GM23248 (cell line): ENCODE data around the gene STIP1. TPM values are rescaled to one million over a fixed set of nuclear protein-coding genes. Genes with fewer than 3 reads are reported as not detected.
"Not testable (repeated sequence)": the region's sequence is repeated elsewhere in the genome, so short reads cannot be mapped to it uniquely, and the experiment has no call there.

Experiments
- DNase-seq: peaks from one replicate; pipeline ENCODE4 v3.0.0-alpha.2; 2015
- H2AFZ ChIP-seq: fragments of 200-600 bp; sonication (generic); 2 replicates; pipeline ENCODE4 v1.6.1; 2016; ENCODE audit warnings: antibody characterized with exemption
- H3F3A ChIP-seq: fragments of 200-600 bp; sonication (generic); 2 replicates; pipeline ENCODE4 v1.6.1; 2016; ENCODE audit warnings: mild to moderate bottlenecking, antibody characterized with exemption, mixed run types; ENCODE audit not compliant: insufficient read depth
- H3K27ac ChIP-seq: fragments of 200-600 bp; sonication (generic); 2 replicates; pipeline ENCODE4 v1.5.1; 2016; ENCODE audit warnings: mild to moderate bottlenecking
- H3K27me3 ChIP-seq: fragments of 200-600 bp; sonication (generic); replicated peaks from 2 replicates; pipeline ENCODE4 v1.6.1; 2016; ENCODE audit warnings: mild to moderate bottlenecking; ENCODE audit not compliant: insufficient read depth
- H3K36me3 ChIP-seq: fragments of 200-600 bp; sonication (generic); 2 replicates; pipeline ENCODE4 v1.6.1; 2016; ENCODE audit warnings: low read depth, mild to moderate bottlenecking
- H3K4me1 ChIP-seq: fragments of 200-600 bp; sonication (generic); 2 replicates; pipeline ENCODE4 v1.6.1; 2016; ENCODE audit warnings: mild to moderate bottlenecking; ENCODE audit not compliant: insufficient read depth
- H3K4me2 ChIP-seq: fragments of 200-600 bp; sonication (generic); one replicate; pipeline ENCODE4 v1.6.1; 2016; ENCODE audit warnings: mild to moderate bottlenecking; ENCODE audit not compliant: unreplicated experiment
- H3K4me3 ChIP-seq: fragments of 200-600 bp; sonication (generic); 2 replicates; pipeline ENCODE4 v1.5.1; 2016; ENCODE audit warnings: mild to moderate bottlenecking
- H3K79me2 ChIP-seq: fragments of 200-600 bp; sonication (generic); 2 replicates; pipeline ENCODE4 v1.6.1; 2016; ENCODE audit warnings: mild to moderate bottlenecking; ENCODE audit not compliant: insufficient read depth
- H3K9ac ChIP-seq: fragments of 200-600 bp; sonication (generic); 2 replicates; pipeline ENCODE4 v1.6.1; 2016; ENCODE audit warnings: mild to moderate bottlenecking
- H3K9me2 ChIP-seq: fragments of 200-600 bp; sonication (generic); 2 replicates; pipeline ENCODE4 v1.6.1; 2016; ENCODE audit warnings: mixed run types, mild to moderate bottlenecking, moderate library complexity; ENCODE audit not compliant: insufficient read depth
- H3K9me3 ChIP-seq: fragments of 200-600 bp; sonication (generic); one replicate; pipeline ENCODE4 v1.6.1; 2017; ENCODE audit warnings: low read depth
- H4K20me1 ChIP-seq: fragments of 200-600 bp; sonication (generic); 2 replicates; pipeline ENCODE4 v1.6.0; 2016; ENCODE audit not compliant: insufficient read depth
- EZH2 ChIP-seq: fragments of 200-600 bp; sonication (generic); IDR thresholded peaks from 2 replicates; pipeline ENCODE4 v1.6.1; 2018; ENCODE audit warnings: antibody characterized with exemption, mild to moderate bottlenecking; ENCODE audit not compliant: insufficient read depth, poor library complexity, severe bottlenecking
- EZH2phosphoT487 ChIP-seq: fragments of 200-600 bp; sonication (generic); IDR thresholded peaks from 2 replicates; pipeline ENCODE4 v1.6.1; 2018; ENCODE audit warnings: antibody characterized with exemption, moderate library complexity, mild to moderate bottlenecking, low read depth; ENCODE audit not compliant: insufficient read depth
- WGBS, 2 experiments: methylation state at CpG; one replicate each; pipeline ENCODE4 v1.1.6; 2015 to 2017; ENCODE audit warnings: low lambda C conversion rate in 2 of 2, low coverage in 1 of 2; ENCODE audit errors: missing lambda C conversion rate in 2 of 2; 5-methylcytosine and 5-hydroxymethylcytosine counted together
- in situ Hi-C: fragments of 300-500 bp; cut with MboI; formaldehyde crosslinking; loops from 2 replicates; pipeline ENCODE4 v1.15.0; 2020
- polyA plus RNA-seq: library from polyadenylated mRNA; unstranded; fragments of >200 nt; fragmentation: Nextera tagmentation; extraction: Ambion mirVana; gene quantifications from 2 replicates; pipeline ENCODE4 v1.2.1, GENCODE V29; 2016
- total RNA-seq: library from RNA; depleted of rRNA; stranded (reverse); fragments of >200 nt; shearing (Covaris generic); gene quantifications from 2 replicates; pipeline ENCODE4 v1.2.3, GENCODE V29; 2014

STIP1 gene
- total and polyA plus RNA-seq, 2 experiments from 2014 or later = 115 to 128 TPM

DNA sequence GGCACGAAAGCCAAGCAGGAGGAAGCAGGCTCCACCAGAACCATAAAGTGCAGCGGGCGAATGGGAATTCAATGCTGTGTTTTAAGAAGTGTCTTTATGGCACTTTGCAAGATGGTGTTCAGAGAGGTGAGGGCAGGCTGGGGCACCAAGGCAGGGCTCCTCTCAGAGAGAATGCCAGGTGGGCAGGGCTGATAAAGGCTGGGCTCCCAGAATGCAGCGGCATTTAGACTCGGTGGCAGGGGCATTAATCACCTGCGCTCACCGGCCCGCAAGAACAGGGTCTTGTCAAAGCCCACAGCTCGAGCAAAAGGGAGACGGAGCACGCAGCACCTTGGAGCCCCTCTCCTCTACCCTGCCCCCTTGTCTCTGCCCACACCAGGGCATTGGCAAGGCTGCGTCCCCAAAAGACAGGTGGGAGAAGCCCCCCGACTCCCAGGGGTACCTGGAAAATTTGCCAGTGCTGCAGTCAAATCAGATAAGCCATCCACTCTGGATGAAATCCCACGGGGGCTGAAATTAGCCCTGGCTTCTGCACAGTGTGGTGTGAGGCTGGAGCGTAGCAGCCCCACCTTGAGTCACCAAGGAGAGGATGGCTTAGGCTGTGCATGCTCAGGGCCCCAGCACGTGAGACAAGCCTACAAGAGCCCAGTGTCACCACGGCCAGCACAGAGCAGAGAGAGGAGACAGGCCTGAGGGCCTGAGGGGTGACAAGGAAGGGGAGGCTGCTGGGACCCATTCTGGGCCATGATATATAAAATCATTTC lies 28.2 kb upstream of the STIP1 start:
- DNase-seq = no peak
- Histone ChIP-seq H3K9ac (no peak overlapping the region), H3K4me3 (no peak overlapping the region), H4K20me1 (no peaks in the 10 kb centered on the region), H3K4me1 (no peaks in the 10 kb centered on the region), H3K9me3 (no peaks in the 10 kb centered on the region), H3K27ac (no peak overlapping the region), H3K9me2 (no peaks in the 10 kb centered on the region), H3F3A (no peaks in the 10 kb centered on the region), H3K79me2 (no peaks in the 10 kb centered on the region), H3K36me3 (no peaks in the 10 kb centered on the region), H3K27me3 (no peaks in the 10 kb centered on the region), H2AFZ (no peak overlapping the region), H3K4me2 (no peak overlapping the region)
- TF ChIP-seq EZH2 (no peak), EZH2phosphoT487 (no peak)
- in situ Hi-C loops = no loop called here
- WGBS, 2 experiments = 91 to 93% methylated on average over 17 of the region's 17 CpGs

DNA sequence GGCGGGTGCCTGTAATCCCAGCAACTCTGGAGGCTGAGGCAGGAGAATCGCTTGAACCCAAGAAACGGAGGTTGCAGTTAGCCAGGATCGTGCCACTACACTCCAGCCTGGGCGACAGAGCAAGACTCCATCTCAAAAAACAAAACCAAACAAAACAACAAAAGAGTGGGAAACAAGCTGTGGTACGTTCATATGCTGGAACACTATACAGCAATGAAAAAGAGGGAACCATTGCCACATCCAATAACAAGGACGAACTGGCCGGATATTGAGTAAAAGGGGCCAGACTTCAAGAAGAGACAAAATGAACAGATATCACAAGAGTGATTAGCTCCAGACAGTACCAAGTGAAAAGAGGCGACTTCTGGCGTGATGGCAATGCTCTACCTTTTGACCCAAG lies 24.9 kb upstream of the STIP1 start:
- no peaks in the 10 kb centered on the region for H3K9me2 ChIP-seq
- no peak overlapping the region for H3K4me3 ChIP-seq
- H3K27ac ChIP-seq = no peak overlapping the region
- H3K9me3 ChIP-seq = no peaks in the 10 kb centered on the region
- no peak overlapping the region for H3K4me2 ChIP-seq
- H3K36me3 ChIP-seq = no peaks in the 10 kb centered on the region
- no peak for DNase-seq
- H3K27me3 ChIP-seq = no peaks in the 10 kb centered on the region
- 97% methylated on average over 10 of the region's 10 CpGs for WGBS, 2 experiments
- H3F3A ChIP-seq = no peaks in the 10 kb centered on the region
- H3K9ac ChIP-seq = no peak overlapping the region
- H3K79me2 ChIP-seq = no peaks in the 10 kb centered on the region
- peaks cover 3% of the 10 kb centered on the region; the same call in 1 of the 2 replicates for H3K4me1 ChIP-seq
- in situ Hi-C loops = no loop called here
- H2AFZ ChIP-seq = no peak overlapping the region
- TF ChIP-seq EZH2 = no peak
- TF ChIP-seq EZH2phosphoT487 = no peak
- no peaks in the 10 kb centered on the region for H4K20me1 ChIP-seq

DNA sequence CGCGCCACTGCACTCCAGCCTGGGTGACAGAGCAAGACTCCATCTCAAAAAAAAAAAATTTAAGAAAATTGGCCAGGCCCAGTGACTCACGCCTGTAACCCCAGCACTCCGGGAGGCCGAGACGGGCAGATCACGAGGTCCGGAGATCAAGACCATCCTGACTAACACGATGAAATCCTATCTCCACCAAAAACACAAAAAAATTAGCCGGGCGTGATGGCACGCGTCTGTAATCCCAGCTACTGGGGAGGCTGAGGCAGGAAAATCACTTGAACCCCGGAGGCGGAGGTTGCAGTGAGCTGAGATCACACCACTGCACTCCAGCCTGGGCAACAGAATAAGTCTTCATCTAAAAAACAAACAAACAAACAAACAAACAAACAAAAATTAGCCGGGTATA lies 23.2 kb upstream of the STIP1 start:
- H3K4me1 ChIP-seq, H3K36me3 ChIP-seq, H2AFZ ChIP-seq, H4K20me1 ChIP-seq, H3K79me2 ChIP-seq, H3K27ac ChIP-seq, H3K9me3 ChIP-seq, DNase-seq, H3F3A ChIP-seq, in situ Hi-C loops, H3K9ac ChIP-seq, H3K27me3 ChIP-seq, H3K9me2 ChIP-seq, H3K4me3 ChIP-seq, H3K4me2 ChIP-seq: not testable (repeated sequence)
- 95 to 96% methylated on average over 16 of the region's 16 CpGs for WGBS, 2 experiments

DNA sequence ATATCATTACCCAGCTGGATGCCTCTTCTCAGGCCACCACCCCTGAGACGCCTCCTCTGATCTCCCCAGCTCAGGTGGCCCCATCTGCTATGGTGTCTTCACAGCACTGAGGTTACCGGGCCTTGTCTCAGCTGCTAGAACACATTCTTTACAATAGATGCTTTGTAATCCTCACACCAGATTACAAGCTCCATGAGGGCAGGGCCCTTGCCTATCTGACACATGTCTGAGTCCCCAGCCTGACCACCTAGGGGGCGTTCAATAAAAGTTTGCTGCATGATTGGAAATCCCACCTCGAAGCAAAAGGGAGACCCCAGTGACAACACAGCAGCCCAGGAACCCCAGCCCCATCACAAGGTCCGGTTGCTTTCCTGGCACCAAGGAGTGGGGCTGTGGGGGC lies 22.0 kb upstream of the STIP1 start:
- 90 to 93% methylated on average over 5 of the region's 5 CpGs for WGBS, 2 experiments

More for the DNA sequence above, 22.0 kb upstream of the STIP1 start:
- Histone ChIP-seq H3K27ac (no peak overlapping the region), H3K4me3 (no peak overlapping the region), H3K9me3 (no peaks in the 10 kb centered on the region), H3K36me3 (no peaks in the 10 kb centered on the region), H3K79me2 (no peaks in the 10 kb centered on the region), H3K9ac (no peak overlapping the region), H3K4me1 (peaks cover 3% of the 10 kb centered on the region; the same call in 1 of the 2 replicates), H3K27me3 (no peaks in the 10 kb centered on the region), H2AFZ (no peak overlapping the region), H3F3A (no peaks in the 10 kb centered on the region), H4K20me1 (no peaks in the 10 kb centered on the region), H3K9me2 (no peaks in the 10 kb centered on the region), H3K4me2 (no peak overlapping the region)
- no peak for DNase-seq
- in situ Hi-C loops = no loop called here
- TF ChIP-seq EZH2phosphoT487 = no peak
- no peak for TF ChIP-seq EZH2
